ENCODE data around the gene TBC1D1. TPM values are rescaled to one million over a fixed set of nuclear protein-coding genes. Genes with fewer than 3 reads are reported as not detected.
A peak's percentile ranks its signal among the peaks of the same experiment; 100 is the strongest.

Gene TBC1D1
- total and polyA plus RNA-seq, 5 donors = 86.7 to 134 (median 116) TPM

GRCh38 chr4:38055566-38055965, 164.7 kb downstream of the TBC1D1 start:
- Histone ChIP-seq H3K27ac (ENCODE audit: low read length) (peak overlapping the region; percentile 75), H3K27me3 (ENCODE audit: control insufficient read depth, insufficient read depth) (no peaks in the 10 kb centered on the region), H3K9me3 (ENCODE audit: control insufficient read depth, low read length) (no peaks in the 10 kb centered on the region), H3K4me1 (ENCODE audit: control insufficient read depth, insufficient read depth, low read length) (peaks cover 6% of the 10 kb centered on the region), H3K4me3 (ENCODE audit: low read length) (no peak overlapping the region)
- intact Hi-C loops (cut with DNase I) = no loop called here
- ATAC-seq (peak; percentile 16 to 32), DNase-seq (peak in 1 of 3 donors; percentile 45)
- WGBS = 47% methylated on average over 8 of the region's 8 CpGs

GRCh38 chr4:38056011-38056685, 165.3 kb downstream of the TBC1D1 start:
- Histone ChIP-seq H3K9me3 (ENCODE audit: control insufficient read depth, low read length) (no peaks in the 10 kb centered on the region), H3K4me1 (ENCODE audit: control insufficient read depth, insufficient read depth, low read length) (peaks cover 2% of the 10 kb centered on the region), H3K4me3 (ENCODE audit: low read length) (no peak overlapping the region), H3K27me3 (ENCODE audit: control insufficient read depth, insufficient read depth) (no peaks in the 10 kb centered on the region), H3K27ac (ENCODE audit: low read length) (peak overlapping the region; percentile 75)
- DNase-seq = no peak
- WGBS = 43% methylated on average over 10 of the region's 10 CpGs
- peak; percentile 57 to 66 for ATAC-seq
- intact Hi-C loops (cut with DNase I) = no loop called here

- DNase-seq (peak in 1 of 3 donors; percentile 24), ATAC-seq (no peak)
- whole genome bisulfite sequencing = 72% methylated on average over 4 of the region's 4 CpGs
- Histone ChIP-seq H3K27me3 (ENCODE audit: control insufficient read depth, insufficient read depth) (no peaks in the 10 kb centered on the region), H3K9me3 (ENCODE audit: control insufficient read depth, low read length) (no peaks in the 10 kb centered on the region), H3K4me3 (ENCODE audit: low read length) (no peak overlapping the region), H3K27ac (ENCODE audit: low read length) (no peak overlapping the region), H3K4me1 (ENCODE audit: control insufficient read depth, insufficient read depth, low read length) (peaks cover 6% of the 10 kb centered on the region)
- intact Hi-C loops (cut with DNase I) = no loop called here
These were observed 167.3 kb downstream of the TBC1D1 start for GRCh38 chr4:38058151-38058550.

- intact Hi-C loops (cut with DNase I) = loop anchor here (5.0 to 10.0 kb wide), 6 partner anchors 114 to 674 kb away; no protein-coding TSS in a partner anchor
- ATAC-seq (no peak), DNase-seq (no peak)
- Histone ChIP-seq H3K4me3 (ENCODE audit: low read length) (no peak overlapping the region), H3K9me3 (ENCODE audit: control insufficient read depth, low read length) (no peaks in the 10 kb centered on the region), H3K27ac (ENCODE audit: low read length) (no peak overlapping the region), H3K4me1 (ENCODE audit: control insufficient read depth, insufficient read depth, low read length) (peaks cover 4% of the 10 kb centered on the region), H3K27me3 (ENCODE audit: control insufficient read depth, insufficient read depth) (no peaks in the 10 kb centered on the region)
- WGBS = 50% methylated on average over 4 of the region's 4 CpGs
These were observed 170.0 kb downstream of the TBC1D1 start for GRCh38 chr4:38060829-38061431.

- peaks cover 4% of the 10 kb centered on the region for H3K4me1 ChIP-seq (ENCODE audit: control insufficient read depth, insufficient read depth, low read length)
- WGBS = 17% methylated on average over 11 of the region's 11 CpGs
- H3K4me3 ChIP-seq (ENCODE audit: low read length) = peak overlapping the region; percentile 46
These were observed 171.3 kb downstream of the TBC1D1 start for GRCh38 chr4:38062088-38062775.

GRCh38 chr4:38062776-38063097, 171.9 kb downstream of the TBC1D1 start:
- intact Hi-C loops (cut with DNase I) = loop anchor here (2.0 to 10.0 kb wide), 7 partner anchors 112 to 672 kb away; no protein-coding TSS in a partner anchor

More at GRCh38 chr4:38062088-38062775, 171.3 kb downstream of the TBC1D1 start:
- H3K9me3 ChIP-seq (ENCODE audit: control insufficient read depth, low read length) = no peaks in the 10 kb centered on the region
- intact Hi-C loops (cut with DNase I) = loop anchor here (2.0 to 10.0 kb wide), 7 partner anchors 113 to 673 kb away; no protein-coding TSS in a partner anchor
- H3K27ac ChIP-seq (ENCODE audit: low read length) = peak overlapping the region; percentile 95
- DNase-seq (peak; percentile 76 to 89 (median 86)), ATAC-seq (peak; percentile 69 to 77)
- no peaks in the 10 kb centered on the region for H3K27me3 ChIP-seq (ENCODE audit: control insufficient read depth, insufficient read depth)

GRCh38 chr4:38065176-38065575, 174.3 kb downstream of the TBC1D1 start:
- peaks cover 6% of the 10 kb centered on the region for H3K4me1 ChIP-seq (ENCODE audit: control insufficient read depth, insufficient read depth, low read length)
- no peak overlapping the region for H3K27ac ChIP-seq (ENCODE audit: low read length)
- H3K4me3 ChIP-seq (ENCODE audit: low read length) = no peak overlapping the region
- 66% methylated on average over 5 of the region's 5 CpGs for WGBS
- H3K27me3 ChIP-seq (ENCODE audit: control insufficient read depth, insufficient read depth) = no peaks in the 10 kb centered on the region
- ATAC-seq (no peak), DNase-seq (no peak)
- no peaks in the 10 kb centered on the region for H3K9me3 ChIP-seq (ENCODE audit: control insufficient read depth, low read length)
- intact Hi-C loops (cut with DNase I) = loop anchor here in 3 of 4 donors (10.0 kb wide), 3 partner anchors 110 to 670 kb away; no protein-coding TSS in a partner anchor

More at GRCh38 chr4:38062776-38063097, 171.9 kb downstream of the TBC1D1 start:
- Histone ChIP-seq H3K27me3 (ENCODE audit: control insufficient read depth, insufficient read depth) (no peaks in the 10 kb centered on the region), H3K9me3 (ENCODE audit: control insufficient read depth, low read length) (no peaks in the 10 kb centered on the region), H3K27ac (ENCODE audit: low read length) (peak overlapping the region; percentile 95), H3K4me1 (ENCODE audit: control insufficient read depth, insufficient read depth, low read length) (peaks cover 4% of the 10 kb centered on the region), H3K4me3 (ENCODE audit: low read length) (peak overlapping the region; percentile 46)
- DNase-seq = no peak
- 44% methylated on average over 4 of the region's 4 CpGs for WGBS
- ATAC-seq = peak; percentile 48 to 70

GRCh38 chr4:38065900-38066299, 175.0 kb downstream of the TBC1D1 start:
- DNase-seq (no peak), ATAC-seq (no peak)
- WGBS = 73% methylated on average over 5 of the region's 5 CpGs
- no peak overlapping the region for H3K4me3 ChIP-seq (ENCODE audit: low read length)
- peaks cover 6% of the 10 kb centered on the region for H3K4me1 ChIP-seq (ENCODE audit: control insufficient read depth, insufficient read depth, low read length)
- intact Hi-C loops (cut with DNase I) = loop anchor here in 3 of 4 donors (10.0 kb wide), 3 partner anchors 109 to 669 kb away; no protein-coding TSS in a partner anchor
- no peaks in the 10 kb centered on the region for H3K27me3 ChIP-seq (ENCODE audit: control insufficient read depth, insufficient read depth)
- H3K9me3 ChIP-seq (ENCODE audit: control insufficient read depth, low read length) = no peaks in the 10 kb centered on the region
- no peak overlapping the region for H3K27ac ChIP-seq (ENCODE audit: low read length)

- no peak for DNase-seq
- Histone ChIP-seq H3K4me3 (ENCODE audit: low read length) (no peak overlapping the region), H3K4me1 (ENCODE audit: control insufficient read depth, insufficient read depth, low read length) (peaks cover 8% of the 10 kb centered on the region), H3K27ac (ENCODE audit: low read length) (no peak overlapping the region), H3K9me3 (ENCODE audit: control insufficient read depth, low read length) (no peaks in the 10 kb centered on the region), H3K27me3 (ENCODE audit: control insufficient read depth, insufficient read depth) (no peaks in the 10 kb centered on the region)
- ATAC-seq = no peak
- WGBS = 75% methylated on average over 7 of the region's 7 CpGs
- intact Hi-C loops (cut with DNase I) = loop anchor here in 3 of 4 donors (10.0 kb wide), 3 partner anchors 107 to 667 kb away; no protein-coding TSS in a partner anchor
These were observed 176.6 kb downstream of the TBC1D1 start for GRCh38 chr4:38067499-38067898.

GRCh38 chr4:38068107-38068506, 177.2 kb downstream of the TBC1D1 start:
- no peaks in the 10 kb centered on the region for H3K27me3 ChIP-seq (ENCODE audit: control insufficient read depth, insufficient read depth)
- H3K4me3 ChIP-seq (ENCODE audit: low read length) = no peak overlapping the region
- ATAC-seq = no peak
- H3K27ac ChIP-seq (ENCODE audit: low read length) = no peak overlapping the region
- H3K9me3 ChIP-seq (ENCODE audit: control insufficient read depth, low read length) = no peaks in the 10 kb centered on the region
- no peak for DNase-seq
- peaks cover 5% of the 10 kb centered on the region for H3K4me1 ChIP-seq (ENCODE audit: control insufficient read depth, insufficient read depth, low read length)
- 73% methylated on average over 7 of the region's 7 CpGs for WGBS
- intact Hi-C loops (cut with DNase I) = loop anchor here in 3 of 4 donors (10.0 kb wide), 3 partner anchors 107 to 667 kb away; no protein-coding TSS in a partner anchor
